Right renal pelvis (tissue), 4 donors: ENCODE measurements around the gene PTPN2. TPM values are rescaled to one million over a fixed set of nuclear protein-coding genes. Genes with fewer than 3 reads are reported as not detected.

Experiments
- DNase-seq, 4 donors: peaks; one replicate each; pipeline ENCODE4 v3.0.0-alpha.2; 2013; ENCODE audit warnings: low read depth in 4 of 4, low spot score in 3 of 4, missing footprints in 1 of 4
- polyA plus RNA-seq, 4 donors: library from polyadenylated mRNA; unstranded; fragments of 120-200 nt; gene quantifications; one replicate each; pipeline ENCODE4 v1.2.1, GENCODE V29; 2013; ENCODE audit not compliant: insufficient read length in 4 of 4

Gene PTPN2
- polyA plus RNA-seq, 4 donors, result 40.7 to 58.1 (median 51.2) TPM

- DNase-seq, result no peak
Measured at GRCh38 chr18:12836551-12836950, 47.5 kb downstream of the PTPN2 start.

- no peak for DNase-seq
Measured at GRCh38 chr18:12828116-12829051, 55.7 kb downstream of the PTPN2 start.

GRCh38 chr18:12827588-12827987 lies 56.4 kb downstream of the PTPN2 start:
- DNase-seq, result no peak

GRCh38 chr18:12825230-12825629 lies 58.8 kb downstream of the PTPN2 start:
- DNase-seq, result no peak

- DNase-seq, result no peak
Measured at GRCh38 chr18:12823892-12824291, 60.1 kb downstream of the PTPN2 start.

GRCh38 chr18:12821408-12821807 lies 62.6 kb downstream of the PTPN2 start:
- DNase-seq, result no peak

GRCh38 chr18:12820506-12820905 lies 63.5 kb downstream of the PTPN2 start:
- no peak for DNase-seq

- no peak for DNase-seq
Measured at GRCh38 chr18:12819841-12820240, 64.2 kb downstream of the PTPN2 start.

GRCh38 chr18:12819322-12819721 lies 64.7 kb downstream of the PTPN2 start:
- DNase-seq, result no peak

GRCh38 chr18:12818243-12818642 lies 65.8 kb downstream of the PTPN2 start:
- no peak for DNase-seq

GRCh38 chr18:12816451-12816850 lies 67.6 kb downstream of the PTPN2 start:
- DNase-seq, result no peak

- no peak for DNase-seq
Measured at GRCh38 chr18:12811191-12811950, 72.7 kb downstream of the PTPN2 start.

GRCh38 chr18:12803069-12803936 lies 80.7 kb downstream of the PTPN2 start:
- DNase-seq, result no peak

GRCh38 chr18:12802538-12802937 lies 81.5 kb downstream of the PTPN2 start:
- DNase-seq, result no peak

GRCh38 chr18:12796448-12796847 lies 87.6 kb downstream of the PTPN2 start:
- no peak for DNase-seq

- DNase-seq, result no peak
Measured at GRCh38 chr18:12791610-12792009, 92.4 kb downstream of the PTPN2 start.

GRCh38 chr18:12786669-12787068 lies 97.4 kb downstream of the PTPN2 start:
- no peak for DNase-seq

GRCh38 chr18:12783524-12783923 lies 100.5 kb downstream of the PTPN2 start:
- DNase-seq, result no peak

- no peak for DNase-seq
Measured at GRCh38 chr18:12782521-12782920, 101.5 kb downstream of the PTPN2 start.

GRCh38 chr18:12779456-12779855 lies 104.6 kb downstream of the PTPN2 start:
- no peak for DNase-seq

GRCh38 chr18:12779043-12779442 lies 105.0 kb downstream of the PTPN2 start:
- no peak for DNase-seq
